A549 (cell line): Measurements from ENCODE around the gene HK1. TPM values are rescaled to one million over a fixed set of nuclear protein-coding genes. Genes with fewer than 3 reads are reported as not detected.

ENCODE experiments used
- ATAC-seq, 2 experiments: fragments of 200-7000 bp in 1 of 2; fragments of >200 bp in 1 of 2; cut with Nextera tagmentation in 1 of 2; cut with Tn5 transposase in 1 of 2; 3 replicates each; pipeline versions ENCODE4 v1.8.0 to v1.9.1; 2018 to 2020; ENCODE audit warnings: mild to moderate bottlenecking in 1 of 2, moderate library complexity in 1 of 2
- CTCF ChIA-PET: fragments of 300-600 bp; sonication (Branson Sonifier 250); formaldehyde crosslinking; extraction: SDS; loops from one replicate; lab custom pipeline; 2021; ENCODE audit warnings: antibody characterized with exemption, inconsistent platforms; lab: Yijun Ruan, JAX
- POLR2A ChIA-PET: fragments of 350-600 bp; formaldehyde crosslinking; extraction: SDS; loops from one replicate; lab custom pipeline; 2021; ENCODE audit warnings: antibody characterized with exemption, inconsistent platforms; lab: Yijun Ruan, JAX
- DNase-seq, 2 experiments: peaks; one replicate each; pipeline versions ENCODE4 v3.0.0 to v3.0.0-alpha.2; 2011 to 2016; ENCODE audit warnings: low read depth in 1 of 2, low spot score in 1 of 2
- FAIRE-seq: peaks from 2 replicates; lab custom pipeline; 2011; peaks lifted over from hg19 to GRCh38; lab: Jason Lieb, UNC
- H3K27ac ChIP-seq, 2 experiments: fragments of >200 bp; sonication (Bioruptor Twin); formaldehyde crosslinking; 3 replicates each; pipeline ENCODE4 v1.5.1; 2016 to 2017
- H3K4me1 ChIP-seq: fragments of >200 bp; sonication (Bioruptor Twin); formaldehyde crosslinking; 3 replicates; pipeline ENCODE4 v1.6.1; 2016
- H3K4me2 ChIP-seq: fragments of >200 bp; sonication (Bioruptor Twin); formaldehyde crosslinking; 3 replicates; pipeline ENCODE4 v1.6.1; 2016
- H3K4me3 ChIP-seq: fragments of >200 bp; sonication (Bioruptor Twin); formaldehyde crosslinking; 3 replicates; pipeline ENCODE4 v1.5.1; 2016
- H3K9me3 ChIP-seq: fragments of >200 bp; sonication (Bioruptor Twin); formaldehyde crosslinking; 3 replicates; pipeline ENCODE4 v1.6.1; 2016
- CBX2 ChIP-seq: fragments of 200-600 bp; sonication (generic); IDR thresholded peaks from 2 replicates; pipeline ENCODE4 v1.6.1; 2016; ENCODE audit warnings: low read depth, mild to moderate bottlenecking, borderline replicate concordance
- CEBPB ChIP-seq, 2 experiments: fragments of >200 bp in 1 of 2; sonication (Bioruptor Twin) in 1 of 2; formaldehyde crosslinking in 1 of 2; IDR thresholded peaks; 2 replicates each; pipeline ENCODE4 v1.6.1; 2012 to 2016
- CHD2 ChIP-seq: fragments of 150-350 bp; IDR thresholded peaks from 2 replicates; pipeline ENCODE4 v1.6.1; 2014; ENCODE audit warnings: low read length; ENCODE audit not compliant: partially characterized antibody
- CHD4 ChIP-seq: fragments of 200-600 bp; sonication (generic); IDR thresholded peaks from 2 replicates; pipeline ENCODE4 v1.6.1; 2016; ENCODE audit warnings: antibody characterized with exemption, mild to moderate bottlenecking, borderline replicate concordance
- EHMT2 ChIP-seq: fragments of 200-600 bp; sonication (generic); IDR thresholded peaks from 2 replicates; pipeline ENCODE4 v1.6.1; 2016; ENCODE audit warnings: antibody characterized with exemption, low read depth, mild to moderate bottlenecking, moderate library complexity
- FOXS1 ChIP-seq: fragments of 250-450 bp; sonication (Bioruptor Pico); IDR thresholded peaks from 2 replicates; pipeline ENCODE4 v1.5.0; 2020; ENCODE audit warnings: mild to moderate bottlenecking, moderate library complexity
- HDAC2 ChIP-seq: fragments of 200-600 bp; sonication (generic); IDR thresholded peaks from 2 replicates; pipeline ENCODE4 v1.6.1; 2016
- HOXB5 ChIP-seq: fragments of 250-450 bp; sonication (Bioruptor Pico); IDR thresholded peaks from 2 replicates; pipeline ENCODE4 v1.5.0; 2020; ENCODE audit warnings: mild to moderate bottlenecking, moderate library complexity
- MYC ChIP-seq: IDR thresholded peaks from 2 replicates; pipeline ENCODE4 v1.6.1; 2012; ENCODE audit warnings: mild to moderate bottlenecking, inconsistent platforms, low read length, improper control_type of control experiment, borderline replicate concordance
- RAD21 ChIP-seq, 2 experiments: fragments of >200 bp in 1 of 2; sonication (Bioruptor Twin) in 1 of 2; formaldehyde crosslinking in 1 of 2; IDR thresholded peaks in 1 of 2; conservative IDR thresholded peaks in 1 of 2; 2 replicates in 1 of 2; 3 replicates in 1 of 2; pipeline ENCODE4 v1.6.1; 2012 to 2018; ENCODE audit warnings: inconsistent platforms in 1 of 2
- RARB ChIP-seq: fragments of 250-450 bp; sonication (Bioruptor Pico); IDR thresholded peaks from 2 replicates; pipeline ENCODE4 v1.8.0; 2021; ENCODE audit warnings: mild to moderate bottlenecking, moderate library complexity
- RFX5 ChIP-seq: fragments of 450-650 bp; IDR thresholded peaks from 2 replicates; pipeline ENCODE4 v1.7.1; 2014; ENCODE audit warnings: antibody characterized with exemption, mild to moderate bottlenecking, moderate library complexity
- RNF2 ChIP-seq: fragments of 200-600 bp; sonication (generic); IDR thresholded peaks from 2 replicates; pipeline ENCODE4 v1.6.1; 2016; ENCODE audit warnings: low read depth, mild to moderate bottlenecking, antibody characterized with exemption, moderate library complexity, borderline replicate concordance
- SMC3 ChIP-seq: fragments of >200 bp; sonication (Bioruptor Twin); formaldehyde crosslinking; IDR thresholded peaks from 3 replicates; pipeline ENCODE4 v1.6.1; 2018; ENCODE audit warnings: inconsistent platforms
- TFCP2L1 ChIP-seq: fragments of 250-450 bp; sonication (Bioruptor Pico); IDR thresholded peaks from 2 replicates; pipeline ENCODE4 v1.5.0; 2021; ENCODE audit warnings: mild to moderate bottlenecking
- ZNF302 ChIP-seq: fragments of 250-450 bp; sonication (Bioruptor Pico); IDR thresholded peaks from 2 replicates; pipeline ENCODE4 v1.9.0; 2021; ENCODE audit warnings: inconsistent platforms, mild to moderate bottlenecking, moderate library complexity
- WGBS: methylation state at CpG from one replicate; pipeline ENCODE4 v1.1.6; 2017; ENCODE audit errors: missing lambda C conversion rate; 5-methylcytosine and 5-hydroxymethylcytosine counted together
- polyA plus RNA-seq, 4 experiments: library from polyadenylated mRNA; depleted of rRNA in 3 of 4; stranded (reverse); fragments of >200 nt; fragmentation: RNase III in 1 of 4; extraction: RNeasy Plus Mini Kit Qiagen cat#74134 plus additional on column Dnase treatment in 1 of 4; gene quantifications; 2 replicates in 3 of 4; 3 replicates in 1 of 4; pipeline ENCODE4 v1.2.3, GENCODE V29; 2011 to 2017
- TF ChIP-seq, protein P1 (sequence below): fragments of 250-450 bp; sonication (Bioruptor Pico); IDR thresholded peaks from 2 replicates; pipeline ENCODE4 v1.5.0; 2020; ENCODE audit warnings: low read depth, mild to moderate bottlenecking, moderate library complexity
- TF ChIP-seq, protein P2 (sequence below): IDR thresholded peaks from 2 replicates; pipeline ENCODE4 v1.6.1; 2012
- TF ChIP-seq, protein P3 (sequence below): fragments of 250-450 bp; sonication (Bioruptor Pico); IDR thresholded peaks from 2 replicates; pipeline ENCODE4 v1.5.0; 2021; ENCODE audit warnings: mild to moderate bottlenecking, moderate library complexity, borderline replicate concordance
- TF ChIP-seq, protein P4 (sequence below): fragments of 200-600 bp; sonication (generic); IDR thresholded peaks from 2 replicates; pipeline ENCODE4 v1.6.1; 2016; ENCODE audit warnings: antibody characterized with exemption, mild to moderate bottlenecking, moderate library complexity
- TF ChIP-seq, protein P5 (sequence below): fragments of 450-650 bp; IDR thresholded peaks from 2 replicates; pipeline ENCODE4 v1.6.1; 2014; ENCODE audit warnings: antibody characterized with exemption

Gene HK1
- polyA plus RNA-seq, 2 of the 4 experiments (the other 2 are of a cell fraction): 17.3 to 58.9 TPM

DNA sequence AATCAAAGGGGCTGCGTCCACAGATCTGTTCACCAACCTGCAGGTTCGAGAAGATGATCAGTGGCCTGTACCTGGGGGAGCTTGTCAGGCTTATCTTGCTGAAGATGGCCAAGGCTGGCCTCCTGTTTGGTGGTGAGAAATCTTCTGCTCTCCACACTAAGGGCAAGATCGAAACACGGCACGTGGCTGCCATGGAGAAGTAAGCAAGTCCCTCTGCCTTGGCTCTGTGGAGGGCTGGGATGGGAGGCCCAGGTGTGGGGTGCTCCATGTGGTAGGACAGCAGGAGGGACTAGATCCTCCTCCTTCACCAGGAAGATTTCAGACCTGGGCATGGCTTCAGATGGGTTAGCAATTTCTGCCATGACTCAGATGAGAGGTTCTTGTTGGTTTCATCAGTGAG lies 32.3 kb upstream of the HK1 start:
- Histone ChIP-seq H3K27ac (no peak overlapping the region), H3K4me1 (no peaks in the 10 kb centered on the region), H3K4me3 (no peak overlapping the region), H3K4me2 (no peak overlapping the region), H3K9me3 (no peaks in the 10 kb centered on the region)
- TF ChIP-seq RAD21 (conservative IDR thresholded peaks at IDR 0.05 in 1 of 2, IDR thresholded peaks at IDR 0.05 in 1 of 2): no peak
- no peak for TF ChIP-seq MYC
- TF ChIP-seq RARB (CRISPR knock-in tag): no peak
- TF ChIP-seq CBX2: no peak
- no peak for FAIRE-seq
- peak in 1 of 2 experiments; percentile 41; a peak in 1 of 6 replicates for ATAC-seq
- ChIA-PET CTCF (interaction anchor here (1.2 to 21.3 kb wide), 3 partner anchors 17 to 193 kb away, joined by 4 to 424 read pairs (median 5); no protein-coding TSS in a partner anchor), POLR2A (no interaction called here)
- 91% methylated on average over 4 of the region's 5 CpGs for WGBS
- DNase-seq: no peak

DNA sequence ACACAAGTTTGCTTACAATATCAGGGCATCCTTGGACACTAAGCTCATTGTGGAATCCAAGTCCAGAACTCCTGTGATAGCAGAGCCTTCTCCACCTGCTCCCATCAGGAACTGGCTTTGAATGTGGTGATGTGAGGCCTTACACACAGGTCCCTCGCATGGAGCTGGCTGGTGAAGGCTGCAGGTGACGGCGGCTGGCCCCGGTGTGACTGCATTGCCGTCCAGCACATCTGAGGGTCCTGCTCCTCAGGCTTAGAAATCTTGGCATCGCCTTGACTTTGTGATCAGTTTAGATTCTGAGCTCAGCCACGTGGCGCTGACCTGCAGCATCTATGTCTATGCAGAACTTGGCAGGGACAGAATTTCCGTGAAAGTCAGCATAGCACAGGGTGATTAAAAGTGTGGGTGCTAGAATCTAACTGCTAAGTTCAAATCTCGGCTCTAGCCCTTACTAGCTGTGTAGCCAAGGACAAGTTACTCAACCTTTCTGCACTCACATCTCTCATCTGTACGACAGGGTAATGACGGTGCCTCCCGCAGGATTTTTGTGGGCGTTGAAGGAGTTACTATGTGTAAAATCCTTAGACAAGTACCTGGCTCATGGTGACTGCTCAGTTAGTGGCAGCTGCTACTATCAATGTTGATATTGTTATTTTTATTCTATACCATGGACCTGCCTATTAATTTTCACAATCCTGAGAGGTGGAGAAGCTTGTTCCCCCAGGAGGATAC lies 31.5 kb upstream of the HK1 start:
- FAIRE-seq: no peak
- ATAC-seq: no peak
- no peak overlapping the region for H3K27ac ChIP-seq
- TF ChIP-seq, protein P1, sequence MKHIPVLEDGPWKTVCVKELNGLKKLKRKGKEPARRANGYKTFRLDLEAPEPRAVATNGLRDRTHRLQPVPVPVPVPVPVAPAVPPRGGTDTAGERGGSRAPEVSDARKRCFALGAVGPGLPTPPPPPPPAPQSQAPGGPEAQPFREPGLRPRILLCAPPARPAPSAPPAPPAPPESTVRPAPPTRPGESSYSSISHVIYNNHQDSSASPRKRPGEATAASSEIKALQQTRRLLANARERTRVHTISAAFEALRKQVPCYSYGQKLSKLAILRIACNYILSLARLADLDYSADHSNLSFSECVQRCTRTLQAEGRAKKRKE: no peak
- TF ChIP-seq, protein P2, sequence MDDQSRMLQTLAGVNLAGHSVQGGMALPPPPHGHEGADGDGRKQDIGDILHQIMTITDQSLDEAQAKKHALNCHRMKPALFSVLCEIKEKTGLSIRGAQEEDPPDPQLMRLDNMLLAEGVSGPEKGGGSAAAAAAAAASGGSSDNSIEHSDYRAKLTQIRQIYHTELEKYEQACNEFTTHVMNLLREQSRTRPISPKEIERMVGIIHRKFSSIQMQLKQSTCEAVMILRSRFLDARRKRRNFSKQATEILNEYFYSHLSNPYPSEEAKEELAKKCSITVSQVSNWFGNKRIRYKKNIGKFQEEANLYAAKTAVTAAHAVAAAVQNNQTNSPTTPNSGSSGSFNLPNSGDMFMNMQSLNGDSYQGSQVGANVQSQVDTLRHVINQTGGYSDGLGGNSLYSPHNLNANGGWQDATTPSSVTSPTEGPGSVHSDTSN: no peak
- TF ChIP-seq, protein P3, sequence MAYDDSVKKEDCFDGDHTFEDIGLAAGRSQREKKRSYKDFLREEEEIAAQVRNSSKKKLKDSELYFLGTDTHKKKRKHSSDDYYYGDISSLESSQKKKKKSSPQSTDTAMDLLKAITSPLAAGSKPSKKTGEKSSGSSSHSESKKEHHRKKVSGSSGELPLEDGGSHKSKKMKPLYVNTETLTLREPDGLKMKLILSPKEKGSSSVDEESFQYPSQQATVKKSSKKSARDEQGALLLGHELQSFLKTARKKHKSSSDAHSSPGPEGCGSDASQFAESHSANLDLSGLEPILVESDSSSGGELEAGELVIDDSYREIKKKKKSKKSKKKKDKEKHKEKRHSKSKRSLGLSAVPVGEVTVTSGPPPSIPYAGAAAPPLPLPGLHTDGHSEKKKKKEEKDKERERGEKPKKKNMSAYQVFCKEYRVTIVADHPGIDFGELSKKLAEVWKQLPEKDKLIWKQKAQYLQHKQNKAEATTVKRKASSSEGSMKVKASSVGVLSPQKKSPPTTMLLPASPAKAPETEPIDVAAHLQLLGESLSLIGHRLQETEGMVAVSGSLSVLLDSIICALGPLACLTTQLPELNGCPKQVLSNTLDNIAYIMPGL (CRISPR knock-in tag): no peak
- TF ChIP-seq, protein P4, sequence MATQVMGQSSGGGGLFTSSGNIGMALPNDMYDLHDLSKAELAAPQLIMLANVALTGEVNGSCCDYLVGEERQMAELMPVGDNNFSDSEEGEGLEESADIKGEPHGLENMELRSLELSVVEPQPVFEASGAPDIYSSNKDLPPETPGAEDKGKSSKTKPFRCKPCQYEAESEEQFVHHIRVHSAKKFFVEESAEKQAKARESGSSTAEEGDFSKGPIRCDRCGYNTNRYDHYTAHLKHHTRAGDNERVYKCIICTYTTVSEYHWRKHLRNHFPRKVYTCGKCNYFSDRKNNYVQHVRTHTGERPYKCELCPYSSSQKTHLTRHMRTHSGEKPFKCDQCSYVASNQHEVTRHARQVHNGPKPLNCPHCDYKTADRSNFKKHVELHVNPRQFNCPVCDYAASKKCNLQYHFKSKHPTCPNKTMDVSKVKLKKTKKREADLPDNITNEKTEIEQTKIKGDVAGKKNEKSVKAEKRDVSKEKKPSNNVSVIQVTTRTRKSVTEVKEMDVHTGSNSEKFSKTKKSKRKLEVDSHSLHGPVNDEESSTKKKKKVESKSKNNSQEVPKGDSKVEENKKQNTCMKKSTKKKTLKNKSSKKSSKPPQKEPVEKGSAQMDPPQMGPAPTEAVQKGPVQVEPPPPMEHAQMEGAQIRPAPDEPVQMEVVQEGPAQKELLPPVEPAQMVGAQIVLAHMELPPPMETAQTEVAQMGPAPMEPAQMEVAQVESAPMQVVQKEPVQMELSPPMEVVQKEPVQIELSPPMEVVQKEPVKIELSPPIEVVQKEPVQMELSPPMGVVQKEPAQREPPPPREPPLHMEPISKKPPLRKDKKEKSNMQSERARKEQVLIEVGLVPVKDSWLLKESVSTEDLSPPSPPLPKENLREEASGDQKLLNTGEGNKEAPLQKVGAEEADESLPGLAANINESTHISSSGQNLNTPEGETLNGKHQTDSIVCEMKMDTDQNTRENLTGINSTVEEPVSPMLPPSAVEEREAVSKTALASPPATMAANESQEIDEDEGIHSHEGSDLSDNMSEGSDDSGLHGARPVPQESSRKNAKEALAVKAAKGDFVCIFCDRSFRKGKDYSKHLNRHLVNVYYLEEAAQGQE: no peak
- TF ChIP-seq HOXB5: no peak
- no peak for TF ChIP-seq CEBPB (IDR thresholded peaks at IDR 0.05)
- TF ChIP-seq FOXS1 (CRISPR knock-in tag): no peak
- TF ChIP-seq RNF2: no peak
- TF ChIP-seq CHD2: no peak
- TF ChIP-seq CHD4: no peak
- TF ChIP-seq ZNF302 (CRISPR knock-in tag): no peak
- no peak for TF ChIP-seq SMC3
- no peak for TF ChIP-seq HDAC2
- TF ChIP-seq EHMT2: no peak
- TF ChIP-seq, protein P5, sequence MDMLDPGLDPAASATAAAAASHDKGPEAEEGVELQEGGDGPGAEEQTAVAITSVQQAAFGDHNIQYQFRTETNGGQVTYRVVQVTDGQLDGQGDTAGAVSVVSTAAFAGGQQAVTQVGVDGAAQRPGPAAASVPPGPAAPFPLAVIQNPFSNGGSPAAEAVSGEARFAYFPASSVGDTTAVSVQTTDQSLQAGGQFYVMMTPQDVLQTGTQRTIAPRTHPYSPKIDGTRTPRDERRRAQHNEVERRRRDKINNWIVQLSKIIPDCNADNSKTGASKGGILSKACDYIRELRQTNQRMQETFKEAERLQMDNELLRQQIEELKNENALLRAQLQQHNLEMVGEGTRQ: no peak
- TF ChIP-seq TFCP2L1 (CRISPR knock-in tag): no peak
- no peak for TF ChIP-seq RFX5
- ChIA-PET POLR2A (no interaction called here), CTCF (interaction anchor here (1.2 to 21.3 kb wide), 5 partner anchors 9 to 192 kb away, joined by 3 to 424 read pairs (median 5); no protein-coding TSS in a partner anchor)
- no peaks in the 10 kb centered on the region for H3K9me3 ChIP-seq
- H3K4me3 ChIP-seq: no peak overlapping the region
- WGBS: 90% methylated on average over 12 of the region's 14 CpGs
- DNase-seq: no peak
- H3K4me2 ChIP-seq: no peak overlapping the region
- H3K4me1 ChIP-seq: no peaks in the 10 kb centered on the region
